Stimulated activated CD8-positive, alpha-beta memory T cell treated with anti-CD3 and anti-CD28 coated beads, Interleukin-12 subunit alpha, Interleukin-12 subunit beta, amount 100 ng/mL, for 24 hours (primary cell): ENCODE results near the gene RAB3D.
"Not testable (repeated sequence)": the region's sequence is repeated elsewhere in the genome, so short reads cannot be mapped to it uniquely, and the experiment has no call there.

Source experiments
- DNase-seq: peaks from one replicate; pipeline ENCODE4 v3.0.0-alpha.2; 2020; ENCODE audit errors: extremely low read depth

The RAB3D gene

DNA sequence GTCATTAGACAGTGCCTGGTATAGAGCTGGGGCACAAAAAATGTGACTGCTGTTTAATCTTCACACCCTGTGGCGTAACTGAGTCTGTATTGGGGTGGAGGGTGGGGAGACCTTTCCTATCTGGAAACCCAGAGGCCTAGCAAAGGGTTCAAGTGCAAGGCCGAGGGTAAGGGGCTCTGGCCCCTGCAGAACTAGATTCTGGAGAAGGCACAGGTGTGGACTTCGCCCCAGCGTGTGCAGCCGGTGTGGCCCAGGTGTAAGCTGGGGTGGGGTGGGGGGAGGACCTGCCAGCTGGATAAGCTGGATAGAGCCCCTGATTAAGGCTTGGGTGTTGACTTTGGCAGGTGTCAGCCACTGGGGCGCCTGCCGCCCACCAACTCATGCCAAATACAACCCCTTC, 1.3 kb downstream of the RAB3D start:
- no peak for DNase-seq

DNA sequence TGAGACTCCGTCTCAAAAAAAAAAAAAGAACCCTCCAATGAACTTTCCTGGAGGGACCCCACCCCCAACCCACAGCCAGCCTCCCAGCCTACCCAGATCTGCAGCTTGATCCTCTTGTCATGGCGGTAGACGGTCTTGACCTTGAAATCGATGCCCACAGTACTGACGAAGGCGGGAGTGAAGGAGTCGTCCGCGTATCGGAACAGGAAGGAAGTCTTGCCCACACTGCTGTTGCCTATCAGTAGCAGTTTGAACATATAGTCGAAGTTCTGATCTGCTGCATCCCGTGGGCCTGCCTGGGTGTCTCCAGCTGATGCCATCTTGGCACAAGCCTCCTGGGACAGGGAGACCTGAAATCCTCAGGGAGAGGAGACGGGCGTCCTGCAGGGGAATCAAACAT, 2.4 kb downstream of the RAB3D start:
- no peak for DNase-seq

DNA sequence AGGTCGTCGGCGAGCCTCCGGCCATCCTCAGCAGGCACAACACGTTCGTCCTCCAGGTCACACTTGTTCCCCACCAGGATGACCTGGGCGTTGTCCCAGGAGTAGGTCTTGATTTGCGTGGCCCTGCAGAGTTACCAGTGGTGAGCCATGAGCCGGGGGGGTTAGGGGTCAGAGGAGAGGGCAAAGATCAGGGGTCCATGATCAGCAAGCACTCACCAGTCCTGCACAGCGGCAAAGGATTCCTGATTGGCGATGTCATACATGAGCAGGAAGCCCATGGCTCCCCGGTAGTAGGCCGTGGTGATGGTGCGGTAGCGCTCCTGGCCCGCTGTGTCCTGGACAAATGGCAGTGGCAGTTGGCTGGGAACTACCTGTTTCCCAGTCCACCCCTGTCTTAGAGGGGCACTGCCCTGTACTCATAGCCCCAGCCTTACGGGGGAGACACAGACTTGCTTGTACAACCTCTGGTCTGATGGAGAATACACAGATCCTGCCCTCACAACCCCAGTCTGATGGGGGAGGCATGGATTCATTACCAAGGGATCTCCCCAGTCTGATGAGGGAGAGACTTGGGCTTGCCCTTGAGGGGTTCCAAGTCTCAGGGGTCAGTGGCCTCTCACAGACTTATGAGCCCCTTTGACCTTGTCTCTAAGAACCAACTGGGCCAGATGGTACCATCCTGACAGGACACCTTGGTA, 3.9 kb downstream of the RAB3D start:
- no peak for DNase-seq

DNA sequence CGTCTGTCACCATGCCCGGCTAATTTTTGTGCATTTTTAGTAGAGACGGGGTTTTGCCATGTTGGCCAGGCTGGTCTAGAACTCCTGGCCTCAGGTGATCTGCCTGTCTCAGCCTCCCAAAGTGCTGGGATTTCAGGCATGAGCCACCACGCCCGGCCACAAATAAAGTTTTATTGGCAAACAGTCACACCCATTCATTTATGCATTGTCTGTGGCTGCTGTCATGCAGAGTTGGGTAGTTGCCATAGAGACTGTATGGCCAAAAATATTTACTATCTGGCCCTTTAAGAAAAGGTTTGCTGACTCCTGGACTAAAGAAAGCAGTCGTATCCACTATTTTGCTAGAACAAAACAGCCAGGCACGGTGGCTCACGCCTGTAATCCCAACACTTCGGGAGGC, 5.6 kb downstream of the RAB3D start:
- not testable (repeated sequence) for DNase-seq

DNA sequence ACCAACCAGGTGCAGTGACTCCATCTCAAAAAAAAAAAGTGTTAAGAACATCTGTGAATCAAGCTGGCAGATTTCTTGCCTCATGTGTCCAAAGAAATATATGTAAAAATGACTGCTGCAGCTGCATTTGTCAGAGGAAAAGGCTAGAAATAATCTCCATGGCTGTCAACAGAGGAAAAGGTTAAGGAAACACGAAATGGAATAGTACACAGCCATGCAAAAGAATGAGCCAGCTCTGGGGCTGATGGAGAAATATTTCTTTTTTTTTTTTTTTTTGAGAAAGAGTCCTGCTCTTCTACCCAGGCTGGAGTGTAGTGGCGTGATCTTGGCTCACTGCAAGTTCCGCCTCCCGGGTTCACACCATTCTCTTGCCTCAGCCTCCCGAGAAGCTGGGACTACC, 6.6 kb downstream of the RAB3D start:
- no peak for DNase-seq

DNA sequence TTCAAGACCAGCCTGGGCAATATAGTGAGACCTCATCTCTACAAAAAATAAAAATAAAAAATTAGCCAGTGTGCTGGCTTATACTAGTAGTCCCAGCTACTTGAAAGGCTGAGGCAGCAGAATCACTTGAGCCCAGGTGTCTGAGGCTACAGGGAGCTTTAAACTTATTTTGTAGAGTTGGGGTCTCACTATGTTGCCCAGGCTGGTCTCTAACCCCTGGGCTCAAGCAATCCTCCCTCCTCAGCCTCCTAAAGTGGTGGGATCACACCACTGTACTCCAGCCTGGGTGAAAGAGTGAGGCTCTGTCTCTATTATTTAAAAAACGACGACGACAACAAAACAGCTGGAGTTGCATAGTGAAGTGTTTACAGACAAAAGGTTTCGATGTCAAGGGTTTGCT, 8.0 kb downstream of the RAB3D start:
- DNase-seq: no peak

DNA sequence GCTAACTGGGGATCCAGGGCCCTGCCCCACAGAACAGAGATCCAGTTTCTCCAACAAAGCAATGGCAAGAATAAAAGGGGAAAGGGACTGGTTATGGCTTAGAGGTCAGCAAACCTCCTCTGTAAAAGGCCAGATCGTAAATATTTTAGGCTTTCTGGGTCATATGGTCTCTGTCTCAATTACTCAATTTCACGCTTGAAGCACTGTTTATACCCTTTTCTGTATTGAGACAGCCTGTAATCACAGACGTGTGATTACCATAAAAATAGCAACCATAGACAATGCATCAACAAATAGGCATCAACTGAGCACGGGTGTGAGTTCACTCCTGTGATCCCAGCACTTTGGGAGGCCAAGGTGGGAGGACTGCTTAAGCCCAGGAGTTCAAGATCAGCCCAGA, 9.3 kb downstream of the RAB3D start:
- DNase-seq: no peak

DNA sequence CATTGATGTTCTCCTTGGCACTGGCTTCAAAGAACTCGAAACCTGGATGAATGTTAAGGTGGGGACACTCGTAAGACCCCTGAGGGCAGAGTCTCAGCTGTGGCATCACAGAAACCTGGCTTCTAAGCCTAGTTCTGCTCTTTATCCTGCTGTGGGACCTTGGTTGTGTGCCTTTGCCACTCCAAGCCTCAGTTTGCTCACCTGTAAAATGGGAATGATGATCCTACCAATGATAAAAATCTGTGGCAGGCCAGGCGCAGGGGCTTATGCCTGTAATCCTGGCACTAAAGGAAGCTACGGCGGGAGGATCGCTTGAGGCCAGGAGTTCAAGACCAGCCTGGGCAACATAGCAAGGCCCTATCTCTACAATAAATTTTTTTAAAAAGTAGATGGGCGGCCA, 13.9 kb downstream of the RAB3D start:
- no peak for DNase-seq

DNA sequence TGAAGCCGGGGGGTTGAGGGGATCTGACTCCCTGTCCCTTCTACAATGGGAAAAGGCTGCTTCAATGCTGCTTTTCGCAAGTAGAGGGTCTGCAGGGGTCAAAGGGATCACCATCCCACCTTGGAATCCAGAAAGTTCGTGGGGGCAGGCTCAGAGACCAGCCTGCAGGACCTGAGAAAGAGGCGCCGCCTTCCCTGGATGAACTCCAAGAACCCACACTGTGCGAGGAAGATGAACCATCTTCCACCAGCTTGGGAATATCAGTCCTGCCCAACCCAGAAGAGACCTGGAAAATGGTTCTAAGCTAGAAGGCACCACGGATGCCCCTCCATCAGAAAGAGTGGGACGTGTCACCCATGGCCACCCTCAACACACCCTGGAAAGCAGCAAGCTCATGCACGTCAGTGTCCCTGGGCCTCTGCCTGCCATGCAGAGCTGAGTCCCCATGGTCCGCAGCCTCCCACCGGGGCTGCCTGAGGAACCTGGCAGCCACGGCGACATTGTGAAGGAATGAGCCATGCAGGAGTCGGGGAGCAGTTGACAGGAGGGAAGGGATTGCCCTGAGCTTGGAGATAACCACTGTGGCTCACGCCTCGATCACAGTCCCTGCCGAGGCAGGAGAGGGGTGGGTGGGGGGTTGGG, 14.6 kb downstream of the RAB3D start:
- DNase-seq: no peak

DNA sequence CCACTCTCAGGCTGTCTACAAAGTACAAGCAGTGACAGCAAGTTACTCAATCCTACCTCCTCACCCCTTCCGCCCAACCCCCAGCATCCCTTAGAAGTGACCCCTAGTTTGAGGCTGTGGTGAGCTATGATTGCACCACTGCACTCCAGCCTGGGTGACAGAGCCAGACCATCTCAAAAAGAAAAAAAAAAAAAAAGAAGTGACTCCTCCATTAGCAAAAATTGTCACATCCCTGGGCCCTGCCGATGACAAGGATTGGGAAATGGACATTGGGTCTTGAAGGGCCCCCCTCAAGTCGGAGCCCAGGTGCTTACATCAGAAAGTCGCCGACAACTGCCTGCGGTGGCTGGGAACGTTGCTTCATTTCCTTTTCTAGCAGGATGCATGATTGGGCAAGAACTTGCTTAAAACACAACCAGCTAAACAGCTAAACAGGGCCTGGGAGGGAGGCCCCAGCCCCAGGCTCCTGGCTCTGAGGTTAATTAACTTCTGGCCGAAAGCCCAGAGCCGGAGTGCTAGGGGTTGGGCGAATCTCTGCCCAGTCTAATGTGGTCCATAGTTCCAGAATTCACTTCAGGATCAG, 15.3 kb downstream of the RAB3D start:
- no peak for DNase-seq

DNA sequence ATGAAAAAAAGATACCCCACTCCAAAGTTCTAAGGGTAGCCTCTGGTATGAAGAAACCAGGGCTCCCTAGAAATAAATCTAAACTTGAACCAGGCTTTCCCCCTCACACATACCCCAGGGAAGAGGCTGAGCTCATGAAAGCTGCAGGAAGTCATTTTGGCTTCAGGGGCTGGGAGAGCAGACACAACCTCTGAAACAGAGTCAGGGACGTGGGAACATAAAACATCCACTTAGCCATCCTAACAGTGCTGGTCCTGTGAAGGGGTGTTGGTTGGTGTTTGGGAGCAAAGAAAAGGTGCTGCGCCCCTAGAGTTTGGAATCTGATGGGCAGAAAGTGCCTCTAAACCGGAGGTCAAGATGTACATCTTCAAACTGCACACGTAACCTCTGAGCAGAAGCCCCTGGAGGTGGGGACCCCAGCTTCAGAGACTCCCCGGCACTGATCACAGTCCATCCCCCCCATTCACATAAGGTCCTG, 15.8 kb downstream of the RAB3D start:
- DNase-seq: no peak

DNA sequence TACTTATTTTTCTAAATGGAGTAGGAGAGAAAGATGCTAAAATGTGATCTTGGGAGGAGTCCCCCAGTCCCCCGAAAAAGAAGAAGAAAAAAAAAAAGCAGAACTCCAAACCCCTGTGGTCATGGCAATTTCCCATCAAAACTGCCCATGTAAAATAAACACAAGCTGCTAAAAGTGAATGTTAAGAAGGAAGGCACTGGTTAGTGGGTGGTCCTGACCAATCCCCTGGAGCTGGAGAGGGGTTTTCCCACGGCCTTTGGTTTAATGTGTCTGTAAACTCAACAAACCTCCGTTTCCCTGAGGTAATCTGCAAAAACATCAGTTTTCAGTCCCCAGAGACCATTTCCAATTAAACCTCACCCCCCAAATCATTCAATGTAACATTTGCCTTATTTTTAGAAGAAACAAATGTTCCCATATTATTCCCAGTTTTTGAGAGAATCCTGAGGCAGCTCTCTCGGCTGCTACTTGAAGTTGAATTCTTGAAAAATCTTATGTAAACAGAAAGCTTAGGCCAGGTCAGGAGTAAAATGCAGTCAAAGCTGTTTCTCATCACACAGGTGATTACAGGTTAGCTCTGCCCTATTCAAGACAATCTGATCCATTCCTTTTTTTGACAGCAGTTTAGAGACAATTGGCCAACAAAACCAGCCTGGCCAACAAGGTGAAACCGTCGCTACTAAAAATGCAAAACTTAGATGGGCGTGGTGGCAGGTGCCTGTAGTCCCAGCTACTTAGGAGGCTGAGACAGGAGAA, 17.0 kb downstream of the RAB3D start:
- DNase-seq: no peak

DNA sequence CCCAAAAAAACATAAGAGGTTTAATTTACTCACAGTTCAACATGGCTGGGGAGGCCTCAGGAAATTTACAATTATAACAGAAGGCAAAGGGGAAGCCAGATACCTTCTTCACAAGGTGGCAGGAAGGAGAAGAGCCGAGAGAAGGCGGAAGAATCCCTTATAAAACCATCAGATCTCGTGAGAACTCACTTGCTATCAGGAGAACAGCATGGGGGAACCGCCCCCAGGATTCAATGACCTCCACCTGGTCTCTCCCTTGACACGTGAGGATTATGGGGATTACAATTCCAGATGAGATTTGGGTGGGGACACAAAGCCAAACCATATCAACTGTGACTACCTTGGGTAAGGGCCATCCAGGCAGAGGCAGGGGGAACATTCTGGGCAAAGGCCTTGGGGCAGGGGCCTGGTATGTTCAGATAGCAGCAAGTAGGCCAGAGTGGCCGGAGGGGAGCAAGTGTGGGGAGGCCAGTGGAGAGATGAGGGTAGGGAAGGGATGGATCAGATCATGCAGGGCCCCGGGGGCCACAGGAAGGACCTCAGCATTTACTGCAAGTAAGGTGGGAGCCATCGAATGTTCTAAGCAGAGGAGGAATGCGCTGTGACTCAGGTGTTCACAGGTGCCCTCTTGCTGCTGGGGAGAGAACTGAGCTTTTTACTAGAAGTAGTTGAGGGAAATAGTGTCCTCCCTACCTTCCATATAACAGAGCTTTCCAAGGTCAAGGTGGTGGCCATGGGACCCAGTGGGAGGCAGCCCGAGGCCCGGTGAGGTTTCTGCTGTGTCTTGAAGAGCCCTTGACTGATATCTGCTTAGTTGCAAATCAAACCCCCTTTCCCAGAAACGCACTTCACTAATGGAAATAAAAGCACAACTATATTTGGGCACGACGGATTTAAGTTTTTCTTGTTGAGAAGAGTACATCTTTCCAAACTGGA, 18.0 kb downstream of the RAB3D start:
- DNase-seq: no peak

DNA sequence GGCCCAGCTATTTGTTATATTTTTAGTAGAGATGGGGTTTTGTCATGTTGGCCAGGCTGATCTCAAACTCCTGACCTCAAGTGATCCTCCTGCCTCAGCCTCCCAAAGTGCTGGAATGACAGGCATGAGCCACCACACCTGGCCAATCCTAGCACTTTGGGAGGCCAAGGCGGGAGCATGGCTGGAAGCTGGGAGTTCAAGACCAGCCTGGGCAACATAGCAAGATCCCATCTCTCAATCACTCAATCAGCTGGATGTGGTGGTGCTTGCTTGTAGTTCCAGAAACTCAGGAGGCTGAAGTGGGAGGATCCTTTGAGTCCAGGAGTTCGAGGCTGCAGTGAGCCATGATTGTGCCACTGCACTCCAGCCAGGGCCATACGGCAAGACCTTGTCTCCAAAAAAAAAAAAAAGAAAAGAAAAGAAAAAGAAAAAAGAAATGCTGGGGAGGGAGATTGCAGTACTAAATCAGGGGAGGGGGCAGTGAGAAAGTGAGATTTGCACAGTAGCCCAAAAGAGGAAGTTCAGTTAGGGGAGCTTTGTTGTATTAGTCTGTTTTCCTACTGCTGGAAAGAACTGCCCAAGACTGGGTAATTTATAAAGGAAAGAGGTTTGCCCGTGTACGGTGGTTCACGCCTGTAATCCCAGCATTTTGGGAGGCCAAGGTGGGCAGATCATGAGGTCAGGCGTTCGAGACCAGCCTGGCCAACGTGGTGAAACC, 19.0 kb downstream of the RAB3D start:
- DNase-seq: not testable (repeated sequence)

DNA sequence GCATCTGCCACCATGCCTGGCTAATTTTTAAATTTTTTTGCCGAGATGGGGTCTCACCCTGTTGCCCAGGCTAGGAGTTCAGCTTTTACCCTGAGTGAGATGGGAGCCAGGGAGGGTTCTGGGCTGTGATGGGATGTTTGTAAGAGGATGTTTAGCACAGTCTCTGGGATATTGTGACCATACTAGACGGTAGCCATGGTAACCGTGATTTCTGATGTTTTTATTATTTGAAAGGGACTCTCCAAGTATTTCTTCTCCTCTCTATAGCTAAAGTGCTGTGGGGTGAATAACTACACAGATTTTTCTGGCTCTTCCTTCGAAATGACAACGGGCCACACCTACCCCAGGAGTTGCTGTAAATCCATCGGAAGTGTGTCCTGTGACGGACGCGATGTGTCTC, 33.1 kb downstream of the RAB3D start:
- no peak for DNase-seq

DNA sequence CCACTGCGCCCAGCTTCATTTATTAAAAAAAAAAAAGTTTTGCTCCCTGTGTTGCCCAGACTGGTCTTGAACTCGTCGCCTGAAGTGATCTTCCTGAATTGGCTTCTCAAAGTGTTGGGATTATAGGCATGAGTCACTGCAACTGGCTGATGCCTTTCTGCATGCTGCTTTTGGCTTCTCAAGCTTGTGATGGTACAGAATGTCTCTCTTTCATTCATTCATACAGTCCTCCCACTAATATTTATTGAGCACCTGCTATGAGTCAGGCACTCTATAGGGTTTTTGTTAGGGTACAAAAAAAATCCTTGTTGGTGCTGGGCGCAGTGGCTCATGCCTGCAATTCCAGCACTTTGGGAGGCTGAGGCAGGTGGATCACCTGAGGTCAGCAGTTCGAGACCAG, 34.5 kb downstream of the RAB3D start:
- DNase-seq: no peak

DNA sequence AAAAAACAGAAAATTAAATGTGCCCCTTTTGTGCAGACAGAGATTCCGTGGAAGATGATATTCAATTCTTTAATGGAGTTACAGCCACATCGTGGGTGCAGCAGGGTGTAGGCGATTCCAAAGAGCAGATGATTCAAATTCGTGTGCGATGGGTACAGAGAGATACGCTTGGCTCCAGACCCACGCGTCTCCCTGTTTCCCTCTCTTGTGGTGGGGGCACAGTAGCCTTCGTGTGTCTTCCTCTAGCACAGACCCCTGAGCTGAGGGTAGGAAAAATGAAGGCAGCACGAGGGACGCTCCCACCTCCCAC, 38.7 kb downstream of the RAB3D start:
- no peak for DNase-seq

DNA sequence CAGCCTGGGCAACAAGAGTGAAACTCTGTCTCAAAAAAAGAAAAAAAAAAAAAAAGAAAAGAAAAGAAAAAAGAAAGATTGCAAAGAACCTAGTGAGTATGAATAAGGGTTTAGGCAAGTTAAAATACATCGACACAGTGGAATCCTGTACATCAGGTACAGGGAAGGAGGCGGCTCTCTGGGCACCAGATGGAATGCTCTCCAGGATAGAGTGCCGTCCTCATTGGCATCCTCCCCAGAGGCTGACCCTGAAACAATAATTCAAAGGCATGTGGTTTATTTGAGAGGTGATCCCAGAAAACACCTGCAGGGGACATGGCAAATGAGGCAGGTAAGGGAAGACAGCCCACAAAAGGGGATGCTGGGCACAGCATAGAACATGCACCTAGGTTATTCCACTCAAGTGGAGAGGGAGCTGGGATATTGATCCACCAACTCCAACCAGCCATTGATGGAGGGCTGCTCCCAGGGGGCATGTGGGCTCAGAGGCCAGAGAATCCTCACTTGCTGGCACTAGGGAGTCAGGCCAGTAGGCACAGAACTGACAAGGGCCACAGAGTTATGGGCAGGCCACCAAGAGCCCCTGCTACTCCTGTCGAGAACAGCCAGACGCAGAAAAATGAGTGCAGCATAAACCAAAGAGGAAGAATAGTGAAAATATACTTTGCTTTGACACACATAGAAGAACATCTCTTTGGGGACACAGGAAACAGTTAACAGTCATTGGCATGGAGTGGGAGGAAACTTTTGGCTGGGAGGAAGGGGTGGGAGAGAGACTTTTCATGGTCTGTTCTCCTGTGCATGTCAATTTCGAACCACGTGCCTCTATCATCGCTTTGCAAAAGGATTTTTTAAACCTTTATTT, 39.3 kb downstream of the RAB3D start:
- DNase-seq: no peak

DNA sequence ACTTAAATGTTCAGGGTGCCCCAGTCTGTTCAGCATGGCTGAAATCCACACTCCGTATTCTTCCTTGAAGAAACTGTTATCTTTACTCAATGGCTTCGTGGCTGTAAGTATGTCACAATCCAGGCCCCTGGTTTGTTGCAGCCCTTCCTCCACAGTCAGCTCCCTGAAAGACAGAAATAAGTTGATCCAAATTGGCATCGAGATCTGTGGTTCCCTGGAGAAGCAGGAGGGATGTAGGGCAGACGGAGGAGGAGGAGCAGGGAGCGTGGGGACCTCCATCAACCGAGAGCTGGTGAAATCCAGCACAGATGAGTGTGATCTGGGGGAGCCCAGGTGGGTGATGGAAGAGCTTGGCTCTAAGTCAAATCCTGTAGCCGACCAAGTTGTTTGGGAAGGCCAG, 43.2 kb downstream of the RAB3D start:
- DNase-seq: no peak

DNA sequence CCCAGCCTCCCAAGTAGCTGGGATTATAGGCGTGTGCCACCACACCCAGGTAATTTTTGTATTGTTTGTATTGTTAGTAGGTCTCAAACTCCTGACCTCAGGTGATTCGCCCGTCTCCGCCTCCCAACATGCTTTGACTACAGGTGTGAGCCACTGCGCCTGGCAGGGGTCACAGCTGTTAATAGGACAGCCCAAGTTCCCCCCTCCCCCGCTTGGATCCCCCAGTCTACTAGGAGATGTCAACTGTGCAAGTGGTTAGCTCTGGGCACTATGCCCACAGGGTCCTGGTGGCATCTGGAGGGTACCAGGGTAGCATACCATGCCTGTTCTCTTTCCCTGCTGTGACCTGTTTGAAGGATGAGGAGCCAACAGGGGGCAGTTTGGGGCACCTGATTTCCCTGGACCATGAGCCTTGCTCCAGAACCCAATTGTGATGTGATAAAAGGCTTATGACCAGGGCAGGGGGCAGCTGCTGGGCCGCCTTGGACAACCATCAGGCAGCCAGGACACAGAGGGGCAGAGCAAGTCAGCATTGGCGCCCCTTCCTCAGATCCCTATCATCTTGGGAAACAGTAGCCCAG, 43.7 kb downstream of the RAB3D start, which contains the start of gene TSPAN16:
TSPAN16 (plus strand) TSS at position 496 of the 581 bp plus-strand sequence. CDS start 138 bp downstream, outside the sequence.
- no peak for DNase-seq
